Measurements from ENCODE around the gene XRRA1.

DNA sequence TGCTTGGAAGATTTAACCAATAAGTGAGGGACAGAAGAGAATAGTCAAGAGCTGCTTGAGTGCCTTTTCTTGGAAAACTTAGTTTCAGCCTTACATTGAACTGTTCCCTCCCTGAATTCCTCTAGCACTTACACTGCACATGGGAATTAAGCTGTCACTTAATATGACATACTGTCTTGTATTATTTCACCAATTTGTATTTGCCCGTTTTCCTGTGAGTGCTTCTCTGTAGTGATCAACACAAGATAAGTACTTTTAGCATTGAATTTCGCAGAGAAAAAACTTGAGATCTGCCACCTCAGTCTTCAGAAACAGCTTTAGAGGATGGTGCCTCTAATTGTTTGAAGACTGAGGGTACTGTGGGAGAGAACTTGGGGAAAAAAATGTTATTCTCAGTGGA lies 3.9 kb upstream of the XRRA1 start:
- TF ChIP-seq, protein P1, sequence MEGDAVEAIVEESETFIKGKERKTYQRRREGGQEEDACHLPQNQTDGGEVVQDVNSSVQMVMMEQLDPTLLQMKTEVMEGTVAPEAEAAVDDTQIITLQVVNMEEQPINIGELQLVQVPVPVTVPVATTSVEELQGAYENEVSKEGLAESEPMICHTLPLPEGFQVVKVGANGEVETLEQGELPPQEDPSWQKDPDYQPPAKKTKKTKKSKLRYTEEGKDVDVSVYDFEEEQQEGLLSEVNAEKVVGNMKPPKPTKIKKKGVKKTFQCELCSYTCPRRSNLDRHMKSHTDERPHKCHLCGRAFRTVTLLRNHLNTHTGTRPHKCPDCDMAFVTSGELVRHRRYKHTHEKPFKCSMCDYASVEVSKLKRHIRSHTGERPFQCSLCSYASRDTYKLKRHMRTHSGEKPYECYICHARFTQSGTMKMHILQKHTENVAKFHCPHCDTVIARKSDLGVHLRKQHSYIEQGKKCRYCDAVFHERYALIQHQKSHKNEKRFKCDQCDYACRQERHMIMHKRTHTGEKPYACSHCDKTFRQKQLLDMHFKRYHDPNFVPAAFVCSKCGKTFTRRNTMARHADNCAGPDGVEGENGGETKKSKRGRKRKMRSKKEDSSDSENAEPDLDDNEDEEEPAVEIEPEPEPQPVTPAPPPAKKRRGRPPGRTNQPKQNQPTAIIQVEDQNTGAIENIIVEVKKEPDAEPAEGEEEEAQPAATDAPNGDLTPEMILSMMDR (IDR thresholded peaks at IDR 0.05; ENCODE audit: insufficient read depth, low read depth, low read length) = no peak
- TF ChIP-seq EZH2 (IDR thresholded peaks at IDR 0.05; ENCODE audit: insufficient read depth, low read length) = no peak

Data from astrocyte (in vitro differentiated cells and primary cell).